ENCODE measurements around the gene SMARCAL1.
A peak's percentile ranks its signal among the peaks of the same experiment; 100 is the strongest.

Gene SMARCAL1

DNA sequence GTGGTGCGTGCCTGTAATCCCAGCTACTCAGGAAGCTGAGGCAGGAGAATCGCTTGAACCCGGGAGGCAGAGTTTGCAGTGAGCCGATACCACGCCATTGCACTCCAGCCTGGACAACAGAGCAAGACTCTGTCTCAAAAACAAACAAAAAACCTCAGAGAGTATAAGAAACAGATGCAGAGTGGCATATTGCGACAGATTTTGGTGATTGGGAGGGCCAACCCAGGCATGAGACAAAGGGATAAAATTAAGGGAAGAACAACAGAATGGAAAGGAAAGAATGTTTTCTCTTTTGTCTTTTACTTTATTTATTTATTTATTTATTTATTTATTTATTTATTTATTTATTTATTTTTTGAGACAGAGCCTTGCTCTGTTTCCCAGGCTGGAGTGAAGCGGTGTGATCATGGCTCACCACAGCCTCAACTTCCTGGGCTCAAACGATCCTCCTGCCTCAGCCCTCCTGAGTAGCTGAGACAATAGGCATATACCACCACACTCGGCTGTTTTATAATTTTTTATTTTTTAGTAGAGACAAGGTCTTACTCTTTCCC, 106.4 kb downstream of the SMARCAL1 start (continued):
- peak; percentile 67; the same call in 1 of the 2 replicates for TF ChIP-seq ZNF223 (tag by site-specific recombination; IDR thresholded peaks at IDR 0.05)
- TF ChIP-seq OVOL3 (tag by site-specific recombination; IDR thresholded peaks at IDR 0.05), result peak; percentile 70; the same call in 1 of the 2 replicates

DNA sequence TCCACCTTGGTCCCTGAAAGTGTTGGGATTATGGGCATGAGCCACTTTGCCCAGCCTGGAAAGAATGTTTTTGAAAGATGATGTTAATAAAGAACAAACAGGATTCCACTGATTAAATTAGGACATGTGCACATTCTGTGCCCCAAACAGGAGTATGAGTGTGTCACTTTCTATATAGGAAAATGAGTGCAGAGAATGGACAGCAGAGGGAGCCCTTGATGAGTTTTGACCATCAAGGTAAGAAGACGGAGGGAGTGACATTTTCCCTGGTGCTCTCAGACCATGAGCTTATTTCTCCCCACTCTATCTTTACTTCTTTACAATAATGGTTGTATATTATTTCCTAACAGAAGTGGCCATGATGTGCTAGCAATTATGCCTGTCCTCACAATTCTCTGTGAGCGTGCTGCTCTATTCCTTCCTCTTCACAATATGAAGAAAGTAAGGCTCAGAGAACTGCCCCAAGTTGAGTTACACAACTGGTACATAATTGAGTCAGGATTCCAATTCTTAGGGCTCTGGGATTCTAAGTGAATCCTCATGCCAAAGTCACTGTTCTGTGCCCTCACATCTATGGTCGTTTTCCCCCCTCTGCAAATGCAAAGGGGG, 107.0 kb downstream of the SMARCAL1 start:
- Histone ChIP-seq H3K4me3 (ENCODE audit: low read depth, low read length) (no peak overlapping the region), H3K4me1 (ENCODE audit: control insufficient read depth, insufficient read depth, low read length) (no peaks in the 10 kb centered on the region), H3K9me3 (ENCODE audit: control insufficient read depth, insufficient read depth, low read depth, low read length) (no peaks in the 10 kb centered on the region), H3K27ac (ENCODE audit: extremely low read depth, low read depth, low read length) (no peak overlapping the region), H3K36me3 (ENCODE audit: control insufficient read depth in 2 of 2, insufficient read depth in 1 of 2, low read length in 2 of 2) (peaks cover 0 to 10% of the 10 kb centered on the region in 2 experiments; a peak in 2 of 3 replicates)
- POLR2A ChIA-PET, result interaction anchor here (0.6 kb wide), 1 partner anchor 13 kb away, joined by 7 read pairs; no protein-coding TSS in a partner anchor
- no peak for TF ChIP-seq ZFHX2 (tag by site-specific recombination; conservative IDR thresholded peaks at IDR 0.05)
- TF ChIP-seq ZNF747 (tag by site-specific recombination; IDR thresholded peaks at IDR 0.05), result no peak
- no peak for TF ChIP-seq ZBTB7A (tag by site-specific recombination; IDR thresholded peaks at IDR 0.05; ENCODE audit: low read depth)
- no peak for TF ChIP-seq ZBTB21 (tag by site-specific recombination; IDR thresholded peaks at IDR 0.05)
- TF ChIP-seq, protein P1, sequence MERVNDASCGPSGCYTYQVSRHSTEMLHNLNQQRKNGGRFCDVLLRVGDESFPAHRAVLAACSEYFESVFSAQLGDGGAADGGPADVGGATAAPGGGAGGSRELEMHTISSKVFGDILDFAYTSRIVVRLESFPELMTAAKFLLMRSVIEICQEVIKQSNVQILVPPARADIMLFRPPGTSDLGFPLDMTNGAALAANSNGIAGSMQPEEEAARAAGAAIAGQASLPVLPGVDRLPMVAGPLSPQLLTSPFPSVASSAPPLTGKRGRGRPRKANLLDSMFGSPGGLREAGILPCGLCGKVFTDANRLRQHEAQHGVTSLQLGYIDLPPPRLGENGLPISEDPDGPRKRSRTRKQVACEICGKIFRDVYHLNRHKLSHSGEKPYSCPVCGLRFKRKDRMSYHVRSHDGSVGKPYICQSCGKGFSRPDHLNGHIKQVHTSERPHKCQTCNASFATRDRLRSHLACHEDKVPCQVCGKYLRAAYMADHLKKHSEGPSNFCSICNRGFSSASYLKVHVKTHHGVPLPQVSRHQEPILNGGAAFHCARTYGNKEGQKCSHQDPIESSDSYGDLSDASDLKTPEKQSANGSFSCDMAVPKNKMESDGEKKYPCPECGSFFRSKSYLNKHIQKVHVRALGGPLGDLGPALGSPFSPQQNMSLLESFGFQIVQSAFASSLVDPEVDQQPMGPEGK (tag by site-specific recombination; IDR thresholded peaks at IDR 0.05), result no peak
- TF ChIP-seq, protein P2, sequence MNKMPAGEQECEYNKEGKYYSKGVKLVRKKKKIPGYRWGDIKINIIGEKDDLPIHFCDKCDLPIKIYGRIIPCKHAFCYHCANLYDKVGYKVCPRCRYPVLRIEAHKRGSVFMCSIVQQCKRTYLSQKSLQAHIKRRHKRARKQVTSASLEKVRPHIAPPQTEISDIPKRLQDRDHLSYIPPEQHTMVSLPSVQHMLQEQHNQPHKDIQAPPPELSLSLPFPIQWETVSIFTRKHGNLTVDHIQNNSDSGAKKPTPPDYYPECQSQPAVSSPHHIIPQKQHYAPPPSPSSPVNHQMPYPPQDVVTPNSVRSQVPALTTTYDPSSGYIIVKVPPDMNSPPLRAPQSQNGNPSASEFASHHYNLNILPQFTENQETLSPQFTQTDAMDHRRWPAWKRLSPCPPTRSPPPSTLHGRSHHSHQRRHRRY (tag by site-specific recombination; IDR thresholded peaks at IDR 0.05), result no peak
- TF ChIP-seq ZNF621 (tag by site-specific recombination; IDR thresholded peaks at IDR 0.05), result no peak
- TF ChIP-seq, protein P3, sequence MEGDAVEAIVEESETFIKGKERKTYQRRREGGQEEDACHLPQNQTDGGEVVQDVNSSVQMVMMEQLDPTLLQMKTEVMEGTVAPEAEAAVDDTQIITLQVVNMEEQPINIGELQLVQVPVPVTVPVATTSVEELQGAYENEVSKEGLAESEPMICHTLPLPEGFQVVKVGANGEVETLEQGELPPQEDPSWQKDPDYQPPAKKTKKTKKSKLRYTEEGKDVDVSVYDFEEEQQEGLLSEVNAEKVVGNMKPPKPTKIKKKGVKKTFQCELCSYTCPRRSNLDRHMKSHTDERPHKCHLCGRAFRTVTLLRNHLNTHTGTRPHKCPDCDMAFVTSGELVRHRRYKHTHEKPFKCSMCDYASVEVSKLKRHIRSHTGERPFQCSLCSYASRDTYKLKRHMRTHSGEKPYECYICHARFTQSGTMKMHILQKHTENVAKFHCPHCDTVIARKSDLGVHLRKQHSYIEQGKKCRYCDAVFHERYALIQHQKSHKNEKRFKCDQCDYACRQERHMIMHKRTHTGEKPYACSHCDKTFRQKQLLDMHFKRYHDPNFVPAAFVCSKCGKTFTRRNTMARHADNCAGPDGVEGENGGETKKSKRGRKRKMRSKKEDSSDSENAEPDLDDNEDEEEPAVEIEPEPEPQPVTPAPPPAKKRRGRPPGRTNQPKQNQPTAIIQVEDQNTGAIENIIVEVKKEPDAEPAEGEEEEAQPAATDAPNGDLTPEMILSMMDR (tag by site-specific recombination; IDR thresholded peaks at IDR 0.05), result peak; percentile 56; the same call in 1 of the 2 replicates
- no peak for TF ChIP-seq ZNF211 (tag by site-specific recombination; IDR thresholded peaks at IDR 0.05; ENCODE audit: low read depth)
- no peak for TF ChIP-seq ZNF558 (tag by site-specific recombination; IDR thresholded peaks at IDR 0.05)
- TF ChIP-seq ZNF175 (tag by site-specific recombination; IDR thresholded peaks at IDR 0.05), result no peak
- TF ChIP-seq ZNF654 (tag by site-specific recombination; IDR thresholded peaks at IDR 0.05; ENCODE audit: low read depth), result peak; percentile 40
- TF ChIP-seq KLF9 (tag by site-specific recombination; IDR thresholded peaks at IDR 0.05; ENCODE audit: low read depth), result no peak
- no peak for TF ChIP-seq SCRT2 (tag by site-specific recombination; IDR thresholded peaks at IDR 0.05)
- CTCF ChIA-PET, result interaction anchor here (0.6 to 13.1 kb wide), 42 partner anchors 9 to 1188 kb away, joined by 3 to 376 read pairs (median 4); partner anchors contain the start of genes IGFBP2 and IGFBP5

DNA sequence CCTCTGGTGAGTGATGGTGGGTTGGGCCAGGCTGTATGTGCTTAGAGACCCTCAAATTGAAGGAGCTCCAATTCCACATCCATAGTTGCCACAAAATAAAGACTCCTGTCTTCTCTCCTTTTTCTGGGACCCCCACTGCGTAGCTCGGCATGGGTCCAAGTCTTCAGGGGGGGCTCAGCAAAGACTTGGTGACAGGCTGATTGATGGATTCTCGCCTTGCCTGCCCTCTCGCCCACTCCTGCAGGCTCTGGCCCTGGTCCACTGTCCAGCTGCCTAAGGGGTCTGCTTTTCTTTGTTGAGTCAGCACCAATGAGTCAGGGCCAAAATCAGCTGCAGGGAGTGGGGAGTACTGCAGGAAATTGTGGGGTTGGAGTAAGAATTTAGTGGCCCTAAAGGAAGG, 107.8 kb downstream of the SMARCAL1 start:
- no peak overlapping the region for H3K4me3 ChIP-seq (ENCODE audit: low read depth, low read length)
- no peak overlapping the region for H3K27ac ChIP-seq (ENCODE audit: extremely low read depth, low read depth, low read length)
- ChIA-PET POLR2A (no interaction called here), CTCF (interaction anchor here (0.6 to 13.1 kb wide), 25 partner anchors 10 to 741 kb away, joined by 3 to 376 read pairs (median 4); partner anchors contain the start of genes IGFBP2 and IGFBP5)
- H3K36me3 ChIP-seq (ENCODE audit: control insufficient read depth in 2 of 2, insufficient read depth in 1 of 2, low read length in 2 of 2), result peaks cover 0 to 10% of the 10 kb centered on the region in 2 experiments; a peak in 2 of 3 replicates
- no peaks in the 10 kb centered on the region for H3K9me3 ChIP-seq (ENCODE audit: control insufficient read depth, insufficient read depth, low read depth, low read length)
- no peaks in the 10 kb centered on the region for H3K4me1 ChIP-seq (ENCODE audit: control insufficient read depth, insufficient read depth, low read length)
- TF ChIP-seq ZNF341 (tag by site-specific recombination; IDR thresholded peaks at IDR 0.05; ENCODE audit: low read depth) (no peak), ZNF248 (tag by site-specific recombination; IDR thresholded peaks at IDR 0.05) (no peak)
- TF ChIP-seq, protein P4, sequence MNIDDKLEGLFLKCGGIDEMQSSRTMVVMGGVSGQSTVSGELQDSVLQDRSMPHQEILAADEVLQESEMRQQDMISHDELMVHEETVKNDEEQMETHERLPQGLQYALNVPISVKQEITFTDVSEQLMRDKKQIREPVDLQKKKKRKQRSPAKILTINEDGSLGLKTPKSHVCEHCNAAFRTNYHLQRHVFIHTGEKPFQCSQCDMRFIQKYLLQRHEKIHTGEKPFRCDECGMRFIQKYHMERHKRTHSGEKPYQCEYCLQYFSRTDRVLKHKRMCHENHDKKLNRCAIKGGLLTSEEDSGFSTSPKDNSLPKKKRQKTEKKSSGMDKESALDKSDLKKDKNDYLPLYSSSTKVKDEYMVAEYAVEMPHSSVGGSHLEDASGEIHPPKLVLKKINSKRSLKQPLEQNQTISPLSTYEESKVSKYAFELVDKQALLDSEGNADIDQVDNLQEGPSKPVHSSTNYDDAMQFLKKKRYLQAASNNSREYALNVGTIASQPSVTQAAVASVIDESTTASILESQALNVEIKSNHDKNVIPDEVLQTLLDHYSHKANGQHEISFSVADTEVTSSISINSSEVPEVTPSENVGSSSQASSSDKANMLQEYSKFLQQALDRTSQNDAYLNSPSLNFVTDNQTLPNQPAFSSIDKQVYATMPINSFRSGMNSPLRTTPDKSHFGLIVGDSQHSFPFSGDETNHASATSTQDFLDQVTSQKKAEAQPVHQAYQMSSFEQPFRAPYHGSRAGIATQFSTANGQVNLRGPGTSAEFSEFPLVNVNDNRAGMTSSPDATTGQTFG (tag by site-specific recombination; IDR thresholded peaks at IDR 0.05; ENCODE audit: borderline replicate concordance), result no peak

Measured in HEK293 (cell line).